Measurements from ENCODE around the gene SYNGR1.

Gene SYNGR1

GRCh38 chr22:39433476-39434242, 83.9 kb downstream of the SYNGR1 start:
- DNase-seq: no peak

GRCh38 chr22:39434243-39434653, 84.5 kb downstream of the SYNGR1 start:
- DNase-seq: no peak

- no peak for DNase-seq
These were observed 84.9 kb downstream of the SYNGR1 start for GRCh38 chr22:39434721-39435120.
